BJ (cell line): ENCODE results near the gene PGAP6. TPM values are rescaled to one million over a fixed set of nuclear protein-coding genes. Genes with fewer than 3 reads are reported as not detected.

Experiments
- CTCF ChIA-PET: fragments of 350-600 bp; formaldehyde crosslinking; extraction: SDS; loops from one replicate; lab custom pipeline; 2021; ENCODE audit warnings: antibody characterized with exemption, inconsistent platforms; lab: Yijun Ruan, JAX
- POLR2A ChIA-PET: fragments of 300-600 bp; sonication (Branson Sonifier 250); formaldehyde crosslinking; extraction: SDS; loops from one replicate; lab custom pipeline; 2021; ENCODE audit warnings: antibody characterized with exemption; lab: Charles Lee
- DNase-seq: peaks from one replicate; pipeline ENCODE4 v3.0.0-alpha.2; 2011; ENCODE audit warnings: low read depth
- H3K27me3 ChIP-seq: 2 replicates; pipeline ENCODE4 v1.6.0; 2011; ENCODE audit warnings: low read length; ENCODE audit not compliant: control insufficient read depth, insufficient read depth
- H3K36me3 ChIP-seq: 2 replicates; pipeline ENCODE4 v1.5.1; 2011; ENCODE audit warnings: low read length; ENCODE audit not compliant: control insufficient read depth, insufficient read depth
- H3K4me3 ChIP-seq: 2 replicates; pipeline ENCODE4 v1.5.1; 2011; ENCODE audit warnings: low read depth, mild to moderate bottlenecking, control low read depth, low read length
- polyA plus RNA-seq: library from polyadenylated mRNA; depleted of rRNA; stranded (reverse); fragments of >200 nt; gene quantifications from 2 replicates; pipeline ENCODE4 v1.2.3, GENCODE V29; 2011
- TF ChIP-seq, protein P1 (sequence below): IDR thresholded peaks from 2 replicates; pipeline ENCODE4 v1.5.1; 2011; ENCODE audit warnings: low read depth, mild to moderate bottlenecking, control low read depth, inconsistent platforms, low read length, moderate library complexity; ENCODE audit not compliant: insufficient read depth

Gene PGAP6
- polyA plus RNA-seq, 1 experiment: 131 TPM

DNA sequence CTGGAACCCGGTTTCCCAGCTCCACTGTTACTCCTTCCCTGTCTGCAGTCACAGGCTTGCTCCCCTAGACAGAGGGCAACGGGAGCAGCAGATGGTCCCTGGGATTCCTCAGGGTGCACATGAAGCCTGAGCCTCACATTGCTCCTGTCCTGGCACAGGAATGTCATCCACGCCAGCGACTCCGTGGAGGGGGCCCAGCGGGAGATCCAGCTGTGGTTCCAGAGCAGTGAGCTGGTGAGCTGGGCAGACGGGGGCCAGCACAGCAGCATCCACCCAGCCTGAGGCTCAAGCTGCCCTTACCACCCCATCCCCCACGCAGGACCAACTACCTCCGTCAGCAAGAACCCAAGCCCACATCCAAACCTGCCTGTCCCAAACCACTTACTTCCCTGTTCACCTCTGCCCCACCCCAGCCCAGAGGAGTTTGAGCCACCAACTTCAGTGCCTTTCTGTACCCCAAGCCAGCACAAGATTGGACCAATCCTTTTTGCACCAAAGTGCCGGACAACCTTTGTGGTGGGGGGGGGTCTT lies 18.3 kb upstream of the PGAP6 start:
- TF ChIP-seq, protein P1, sequence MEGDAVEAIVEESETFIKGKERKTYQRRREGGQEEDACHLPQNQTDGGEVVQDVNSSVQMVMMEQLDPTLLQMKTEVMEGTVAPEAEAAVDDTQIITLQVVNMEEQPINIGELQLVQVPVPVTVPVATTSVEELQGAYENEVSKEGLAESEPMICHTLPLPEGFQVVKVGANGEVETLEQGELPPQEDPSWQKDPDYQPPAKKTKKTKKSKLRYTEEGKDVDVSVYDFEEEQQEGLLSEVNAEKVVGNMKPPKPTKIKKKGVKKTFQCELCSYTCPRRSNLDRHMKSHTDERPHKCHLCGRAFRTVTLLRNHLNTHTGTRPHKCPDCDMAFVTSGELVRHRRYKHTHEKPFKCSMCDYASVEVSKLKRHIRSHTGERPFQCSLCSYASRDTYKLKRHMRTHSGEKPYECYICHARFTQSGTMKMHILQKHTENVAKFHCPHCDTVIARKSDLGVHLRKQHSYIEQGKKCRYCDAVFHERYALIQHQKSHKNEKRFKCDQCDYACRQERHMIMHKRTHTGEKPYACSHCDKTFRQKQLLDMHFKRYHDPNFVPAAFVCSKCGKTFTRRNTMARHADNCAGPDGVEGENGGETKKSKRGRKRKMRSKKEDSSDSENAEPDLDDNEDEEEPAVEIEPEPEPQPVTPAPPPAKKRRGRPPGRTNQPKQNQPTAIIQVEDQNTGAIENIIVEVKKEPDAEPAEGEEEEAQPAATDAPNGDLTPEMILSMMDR: no peak
- no peak overlapping the region for H3K4me3 ChIP-seq
- H3K36me3 ChIP-seq: peaks cover 10% of the 10 kb centered on the region
- CTCF ChIA-PET: interaction anchor here (0.6 to 1.5 kb wide), 4 partner anchors 8 to 209 kb away, joined by 3 to 4 read pairs (median 3); no protein-coding TSS in a partner anchor
- H3K27me3 ChIP-seq: no peaks in the 10 kb centered on the region
- DNase-seq: no peak
- POLR2A ChIA-PET: interaction anchor here (0.6 kb wide), 1 partner anchor 70 kb away, joined by 4 read pairs; no protein-coding TSS in a partner anchor

DNA sequence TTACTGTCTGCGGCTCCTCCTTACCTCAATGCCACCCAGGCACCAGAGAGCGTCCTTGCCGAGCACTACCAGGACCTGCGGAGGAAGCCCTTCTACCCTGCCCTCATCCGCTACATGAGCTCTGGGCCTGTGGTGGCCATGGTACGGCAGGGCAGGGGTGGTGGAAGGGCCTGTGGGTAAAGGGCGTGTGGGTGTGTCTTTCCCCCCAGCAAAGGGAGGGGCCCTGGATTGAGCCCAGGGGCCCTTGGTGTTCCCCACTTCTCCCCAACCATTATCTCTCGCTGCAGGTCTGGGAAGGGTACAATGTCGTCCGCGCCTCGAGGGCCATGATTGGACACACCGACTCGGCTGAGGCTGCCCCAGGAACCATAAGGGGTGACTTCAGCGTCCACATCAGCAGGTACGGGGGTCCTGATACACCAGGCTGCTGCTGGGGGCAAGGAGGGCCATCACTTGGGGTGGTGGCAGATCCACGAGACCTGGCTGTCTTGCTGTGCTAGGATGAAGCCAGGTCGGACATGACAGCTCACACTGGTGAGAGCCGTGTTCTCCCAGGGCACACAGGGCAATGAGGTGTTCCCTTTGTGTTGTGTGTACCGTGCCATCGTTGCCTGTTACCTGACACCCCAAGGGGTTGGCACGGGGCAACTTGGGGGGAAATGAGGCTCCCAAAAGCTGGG lies 17.7 kb upstream of the PGAP6 start:
- ChIA-PET CTCF (interaction anchor here (1.5 kb wide), 1 partner anchor 10 kb away, joined by 3 read pairs; no protein-coding TSS in a partner anchor), POLR2A (no interaction called here)
- TF ChIP-seq, protein P1: no peak
- peaks cover 10% of the 10 kb centered on the region for H3K36me3 ChIP-seq
- no peak for DNase-seq
- no peak overlapping the region for H3K4me3 ChIP-seq
- no peaks in the 10 kb centered on the region for H3K27me3 ChIP-seq

DNA sequence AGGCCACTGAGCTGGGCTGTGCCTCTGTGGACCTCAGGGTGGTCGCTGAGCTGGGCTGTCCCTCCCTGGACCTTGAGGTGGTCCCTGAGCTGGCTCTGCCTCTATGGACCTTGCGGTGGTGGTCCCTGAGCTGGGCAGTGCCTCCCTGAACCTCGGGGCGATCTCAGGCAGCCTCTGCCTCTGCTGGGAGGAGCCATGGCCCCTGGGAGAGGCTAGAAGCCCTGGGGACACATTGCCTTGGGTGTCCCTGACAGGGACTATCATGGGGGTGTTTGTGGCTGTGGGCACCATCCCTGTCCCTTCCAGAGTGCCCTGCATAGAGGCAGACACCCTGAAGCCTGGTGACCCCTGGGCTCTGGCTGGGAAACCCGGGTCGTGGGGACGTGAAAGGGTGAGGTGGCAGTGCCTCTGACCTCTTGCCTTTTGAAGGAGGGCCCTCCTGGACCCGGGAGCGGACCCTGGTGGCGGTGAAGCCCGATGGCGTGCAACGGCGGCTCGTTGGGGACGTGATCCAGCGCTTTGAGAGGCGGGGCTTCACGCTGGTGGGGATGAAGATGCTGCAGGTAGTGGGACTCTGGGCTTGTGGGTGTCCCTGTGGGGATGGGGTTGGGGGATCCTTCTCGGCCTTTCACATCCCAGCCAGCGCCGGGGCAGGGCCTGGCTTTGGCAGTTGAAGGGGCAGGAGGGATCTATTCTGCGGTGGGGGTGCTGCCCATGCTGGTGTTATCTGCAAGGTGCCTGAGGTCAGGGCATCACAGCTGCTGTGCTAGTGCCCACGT lies 17.0 kb upstream of the PGAP6 start:
- Histone ChIP-seq H3K36me3 (peaks cover 10% of the 10 kb centered on the region), H3K4me3 (no peak overlapping the region), H3K27me3 (no peaks in the 10 kb centered on the region)
- ChIA-PET CTCF (interaction anchor here (0.6 to 1.6 kb wide), 7 partner anchors 8 to 305 kb away, joined by 3 read pairs; partner anchors contain the start of gene MRPL28), POLR2A (no interaction called here)
- TF ChIP-seq, protein P1: no peak
- no peak for DNase-seq

DNA sequence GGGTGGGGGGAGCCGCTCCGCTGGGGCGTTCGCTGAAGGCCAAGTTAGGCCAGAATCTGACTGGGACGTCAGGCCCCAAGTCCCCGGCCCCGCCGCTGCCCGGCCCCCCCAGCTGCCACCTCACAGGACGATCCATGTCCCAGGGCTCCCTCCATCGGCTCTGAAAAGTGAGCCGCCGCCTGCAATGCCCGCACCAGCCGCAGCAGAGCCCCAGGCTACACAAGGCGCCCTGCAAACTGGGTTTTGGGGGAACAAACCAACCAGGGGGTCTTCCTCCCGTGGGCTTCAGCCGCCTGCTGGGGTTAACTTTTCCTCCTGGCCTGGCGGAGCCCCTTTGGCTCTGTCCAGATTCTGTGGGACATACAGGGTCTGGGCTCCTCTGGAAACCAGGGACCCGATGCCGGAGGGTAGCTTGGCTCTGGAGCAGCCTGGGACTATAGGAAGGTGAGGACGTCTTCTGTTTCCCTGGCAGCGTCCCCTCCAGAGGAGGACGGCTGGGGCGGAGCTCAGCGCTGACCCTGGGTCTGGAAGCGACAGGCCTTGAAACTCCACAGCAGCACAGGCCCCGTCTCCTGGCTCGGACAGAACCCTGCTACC lies 16.1 kb upstream of the PGAP6 start:
- CTCF ChIA-PET: interaction anchor here (0.6 to 1.6 kb wide), 6 partner anchors 9 to 306 kb away, joined by 3 read pairs; partner anchors contain the start of gene MRPL28
- POLR2A ChIA-PET: no interaction called here
- Histone ChIP-seq H3K36me3 (peaks cover 10% of the 10 kb centered on the region), H3K4me3 (no peak overlapping the region; the same call in 1 of the 2 replicates), H3K27me3 (no peaks in the 10 kb centered on the region)
- TF ChIP-seq, protein P1: peak; percentile 51
- DNase-seq: no peak
